Lung (tissue), 12 donors: ENCODE measurements around the gene NPEPL1. TPM values are rescaled to one million over a fixed set of nuclear protein-coding genes. Genes with fewer than 3 reads are reported as not detected.
"Not testable (repeated sequence)": the region's sequence is repeated elsewhere in the genome, so short reads cannot be mapped to it uniquely, and the experiment has no call there.

Source experiments
- ATAC-seq: fragments of 200-7000 bp; cut with Tn5 transposase; one replicate; pipeline ENCODE4 v1.9.1; 2020; ENCODE audit warnings: moderate number of reproducible peaks; ENCODE audit not compliant: insufficient read depth, low FRiP score
- DNase-seq, 3 donors: peaks; one replicate each; pipeline ENCODE4 v3.0.0-alpha.2; 2013 to 2017
- H3K27ac ChIP-seq, 2 donors: one replicate each; pipeline ENCODE4 v1.5.1; 2013; ENCODE audit warnings: mild to moderate bottlenecking in 2 of 2, moderate library complexity in 2 of 2, control low read depth in 1 of 2, inconsistent platforms in 1 of 2, low read depth in 1 of 2, low read length in 1 of 2
- H3K27me3 ChIP-seq, 3 donors: one replicate each; pipeline ENCODE4 v1.5.1; 2013; ENCODE audit warnings: low read length in 2 of 3; ENCODE audit not compliant: control insufficient read depth in 3 of 3, insufficient read depth in 3 of 3
- H3K36me3 ChIP-seq, 4 donors: one replicate each; pipeline ENCODE4 v1.5.1; 2013; ENCODE audit warnings: low read length in 4 of 4, mild to moderate bottlenecking in 1 of 4, moderate library complexity in 1 of 4; ENCODE audit not compliant: control insufficient read depth in 4 of 4, insufficient read depth in 4 of 4
- H3K4me1 ChIP-seq, 5 donors: one replicate each; pipeline ENCODE4 v1.5.1; 2013; ENCODE audit warnings: low read length in 5 of 5, mild to moderate bottlenecking in 2 of 5, moderate library complexity in 1 of 5; ENCODE audit not compliant: control insufficient read depth in 5 of 5, insufficient read depth in 5 of 5
- H3K4me3 ChIP-seq: one replicate; pipeline ENCODE4 v1.5.1; 2013; ENCODE audit warnings: mild to moderate bottlenecking, control low read depth, moderate library complexity
- H3K9ac ChIP-seq, 2 donors: one replicate each; pipeline ENCODE4 v1.5.1; 2013; ENCODE audit warnings: low read length in 2 of 2, control low read depth in 1 of 2; ENCODE audit not compliant: insufficient read depth in 1 of 2
- H3K9me3 ChIP-seq, 4 donors: one replicate each; pipeline ENCODE4 v1.5.1; 2013; ENCODE audit warnings: low read length in 3 of 4, mild to moderate bottlenecking in 1 of 4, moderate library complexity in 1 of 4; ENCODE audit not compliant: control insufficient read depth in 4 of 4, insufficient read depth in 3 of 4
- CTCF ChIP-seq: IDR thresholded peaks from 2 replicates; pipeline ENCODE4 v1.5.1; 2012; ENCODE audit warnings: mild to moderate bottlenecking; ENCODE audit errors: control extremely low read depth, extremely low read depth
- WGBS, 2 donors: extraction: QIAGEN DNeasy Blood & Tissue Kit; methylation state at CpG; one replicate each; pipeline ENCODE4 v1.1.7; 2013; 5-methylcytosine and 5-hydroxymethylcytosine counted together
- polyA plus RNA-seq, 2 donors: library from polyadenylated mRNA; stranded (reverse); fragments of 200-250 nt; gene quantifications; one replicate each; pipeline ENCODE4 v1.2.1, GENCODE V29; 2013
- total RNA-seq, 2 donors: library from RNA; depleted of rRNA in 1 of 2; stranded (reverse); fragments of >200 nt in 1 of 2; gene quantifications; one replicate each; pipeline ENCODE4 v1.2.1, GENCODE V29; 2014 to 2021
- donor health status: control.
- donor health status: control.
- donor health status: Bipolar disorder and iron deficiency.
- donor health status: healthy.
- donor health status: DM: yes; HTN: yes; CAD: no.

NPEPL1 gene
- total and polyA plus RNA-seq, 4 donors = 24.3 to 46.2 (median 41.2) TPM

GRCh38 chr20:58755766-58756449 lies 63.3 kb downstream of the NPEPL1 start:
- Histone ChIP-seq H3K27ac (no peak overlapping the region), H3K27me3 (no peaks in the 10 kb centered on the region), H3K36me3 (no peaks in the 10 kb centered on the region), H3K9me3 (peaks cover 0 to 7% (median 0%) of the 10 kb centered on the region in 4 donors), H3K9ac (no peak overlapping the region), H3K4me1 (no peaks in the 10 kb centered on the region), H3K4me3 (no peak overlapping the region)
- 81% methylated on average over 28 of the region's 28 CpGs for WGBS, 2 donors
- TF ChIP-seq CTCF = no peak
- ATAC-seq = no peak
- DNase-seq = peak in 1 of 3 donors; percentile 46

DNA sequence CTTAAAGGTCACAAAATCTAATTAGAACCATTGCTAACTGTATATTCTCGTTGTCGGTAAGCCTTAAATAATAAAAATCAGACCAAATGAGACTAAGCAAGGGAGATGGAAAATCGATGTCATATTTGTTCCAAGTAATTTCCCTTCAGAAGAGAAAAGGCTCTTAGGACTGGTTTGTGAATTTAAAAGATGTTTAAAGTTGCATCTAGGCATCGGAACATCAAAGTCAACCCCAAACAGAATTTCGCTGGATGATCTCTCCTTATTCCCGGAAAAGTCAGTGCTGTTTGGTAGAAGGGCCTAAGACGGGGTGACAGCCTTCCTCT lies 63.8 kb downstream of the NPEPL1 start:
- Histone ChIP-seq H3K36me3 (no peaks in the 10 kb centered on the region), H3K9me3 (peaks cover 0 to 7% (median 0%) of the 10 kb centered on the region in 4 donors), H3K27ac (no peak overlapping the region), H3K4me1 (no peaks in the 10 kb centered on the region), H3K9ac (no peak overlapping the region), H3K27me3 (no peaks in the 10 kb centered on the region), H3K4me3 (no peak overlapping the region)
- TF ChIP-seq CTCF = no peak
- 75 to 80% methylated on average over 7 of the region's 7 CpGs for WGBS, 2 donors
- DNase-seq (no peak), ATAC-seq (no peak)

DNA sequence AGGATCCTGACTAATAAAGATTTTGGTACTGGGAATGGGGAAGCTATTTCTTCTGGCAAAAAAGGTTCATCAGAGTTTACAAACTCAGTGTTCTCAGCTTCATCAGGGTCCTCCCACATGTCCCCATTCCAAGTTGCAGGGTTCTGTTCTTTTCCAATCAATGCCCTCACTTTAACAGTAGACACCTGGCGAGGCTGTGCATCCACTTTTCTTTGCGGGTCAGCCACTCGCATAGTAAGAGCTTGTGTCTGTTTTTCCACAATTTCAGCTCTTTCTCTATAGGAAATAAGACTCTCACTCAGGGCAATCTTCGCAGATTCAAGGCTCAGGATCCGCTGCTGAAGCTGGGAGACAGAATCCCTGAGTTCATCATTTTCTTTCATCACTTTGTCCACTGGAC lies 65.0 kb downstream of the NPEPL1 start:
- not testable (repeated sequence) for ATAC-seq, H3K9me3 ChIP-seq, DNase-seq, H3K27ac ChIP-seq, H3K4me1 ChIP-seq, H3K27me3 ChIP-seq, H3K36me3 ChIP-seq, H3K9ac ChIP-seq, H3K4me3 ChIP-seq
- WGBS, 2 donors = 90 to 96% methylated on average over 5 of the region's 5 CpGs

GRCh38 chr20:58759947-58760346 lies 67.3 kb downstream of the NPEPL1 start:
- no peak for TF ChIP-seq CTCF
- no peak overlapping the region for H3K27ac ChIP-seq
- peaks cover 0 to 4% (median 0%) of the 10 kb centered on the region in 4 donors for H3K9me3 ChIP-seq
- no peak overlapping the region for H3K4me3 ChIP-seq
- no peaks in the 10 kb centered on the region for H3K4me1 ChIP-seq
- H3K27me3 ChIP-seq = peaks cover 0 to 2% (median 0%) of the 10 kb centered on the region in 3 donors
- ATAC-seq (no peak), DNase-seq (no peak)
- 84 to 86% methylated on average over 3 of the region's 3 CpGs for WGBS, 2 donors
- no peaks in the 10 kb centered on the region for H3K36me3 ChIP-seq
- H3K9ac ChIP-seq = no peak overlapping the region
